ENCODE data around the gene DGKQ.

DNA sequence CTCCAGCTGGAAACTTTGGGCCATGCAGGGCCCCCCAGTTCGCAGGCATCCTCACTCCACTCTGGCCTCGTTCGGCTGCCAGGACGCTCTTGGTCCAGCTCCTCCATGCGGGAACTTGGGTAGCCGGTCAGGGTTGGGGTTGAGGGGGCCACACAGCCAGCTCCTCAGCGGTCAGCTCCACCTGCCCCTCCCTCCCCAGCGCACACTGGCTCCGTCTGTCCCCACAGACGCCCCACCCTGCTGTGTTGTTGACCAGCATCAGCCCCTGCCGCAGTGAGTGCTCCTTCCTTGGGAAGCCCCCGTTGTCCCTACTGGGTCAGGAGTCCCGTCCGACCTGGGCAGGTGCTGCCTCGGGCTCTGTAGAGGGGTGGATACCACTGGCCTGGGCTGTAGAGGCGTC is 43.8 kb upstream of the DGKQ start:
- TF ChIP-seq CTCF (IDR thresholded peaks at IDR 0.05) (no peak), SIN3A (IDR thresholded peaks at IDR 0.05; ENCODE audit: borderline replicate concordance, insufficient read depth, low read depth, low read length) (no peak), POLR2AphosphoS5 (IDR thresholded peaks at IDR 0.05; ENCODE audit: low read depth, low read length) (no peak)
- TF ChIP-seq, protein P1, sequence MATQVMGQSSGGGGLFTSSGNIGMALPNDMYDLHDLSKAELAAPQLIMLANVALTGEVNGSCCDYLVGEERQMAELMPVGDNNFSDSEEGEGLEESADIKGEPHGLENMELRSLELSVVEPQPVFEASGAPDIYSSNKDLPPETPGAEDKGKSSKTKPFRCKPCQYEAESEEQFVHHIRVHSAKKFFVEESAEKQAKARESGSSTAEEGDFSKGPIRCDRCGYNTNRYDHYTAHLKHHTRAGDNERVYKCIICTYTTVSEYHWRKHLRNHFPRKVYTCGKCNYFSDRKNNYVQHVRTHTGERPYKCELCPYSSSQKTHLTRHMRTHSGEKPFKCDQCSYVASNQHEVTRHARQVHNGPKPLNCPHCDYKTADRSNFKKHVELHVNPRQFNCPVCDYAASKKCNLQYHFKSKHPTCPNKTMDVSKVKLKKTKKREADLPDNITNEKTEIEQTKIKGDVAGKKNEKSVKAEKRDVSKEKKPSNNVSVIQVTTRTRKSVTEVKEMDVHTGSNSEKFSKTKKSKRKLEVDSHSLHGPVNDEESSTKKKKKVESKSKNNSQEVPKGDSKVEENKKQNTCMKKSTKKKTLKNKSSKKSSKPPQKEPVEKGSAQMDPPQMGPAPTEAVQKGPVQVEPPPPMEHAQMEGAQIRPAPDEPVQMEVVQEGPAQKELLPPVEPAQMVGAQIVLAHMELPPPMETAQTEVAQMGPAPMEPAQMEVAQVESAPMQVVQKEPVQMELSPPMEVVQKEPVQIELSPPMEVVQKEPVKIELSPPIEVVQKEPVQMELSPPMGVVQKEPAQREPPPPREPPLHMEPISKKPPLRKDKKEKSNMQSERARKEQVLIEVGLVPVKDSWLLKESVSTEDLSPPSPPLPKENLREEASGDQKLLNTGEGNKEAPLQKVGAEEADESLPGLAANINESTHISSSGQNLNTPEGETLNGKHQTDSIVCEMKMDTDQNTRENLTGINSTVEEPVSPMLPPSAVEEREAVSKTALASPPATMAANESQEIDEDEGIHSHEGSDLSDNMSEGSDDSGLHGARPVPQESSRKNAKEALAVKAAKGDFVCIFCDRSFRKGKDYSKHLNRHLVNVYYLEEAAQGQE (IDR thresholded peaks at IDR 0.05; ENCODE audit: insufficient read depth in 1 of 2, low read depth in 2 of 2, low read length in 1 of 2): no peak
